Posterior vena cava (tissue), 2 donors: ENCODE measurements around the gene UBXN11. TPM values are rescaled to one million over a fixed set of nuclear protein-coding genes. Genes with fewer than 3 reads are reported as not detected.

Experiments used
- DNase-seq: peaks from one replicate; pipeline ENCODE4 v3.0.0-alpha.2; 2020; ENCODE audit warnings: low spot score
- intact Hi-C, 2 donors: fragments of 100-400 bp; cut with DNase I; formaldehyde crosslinking; loops; one replicate each; pipeline versions ENCODE4 v1.14.1 to v1.14.2; 2022 to 2023
- long read RNA-seq, 2 donors: library from polyadenylated mRNA; unstranded; transcript quantifications; one replicate each; pipeline ENCODE4 v2.0.0, GENCODE V29; 2020 to 2021
- total RNA-seq, 2 donors: library from RNA; stranded (reverse); fragmentation: NEBNext Ultra II Directional; extraction: Animal tissue kit (Norgen Biotek cat#: 25700); gene quantifications; one replicate each; pipeline ENCODE4 v1.2.1, GENCODE V29; 2021
- donor health status: DM: yes; HTN: yes; CAD: no.
- donor health status: DM: yes; HTN: yes; CAD: no.

The UBXN11 gene
- total RNA-seq: 10 to 100 TPM; 12.2 to 17.1 TPM
- long read RNA-seq, donor 1, partial matches to known transcripts: 4 of 15 reads
- long read RNA-seq, donor 1, other reads (novel, unspliced or antisense): 6 of 15 reads
- long read RNA-seq, donor 2, transcript UBXN11-202 (14 exons, 1,555 nt): major isoform, 8 of 47 reads
- long read RNA-seq, donor 2, partial matches to known transcripts: 5 of 47 reads
- long read RNA-seq, donor 2, other reads (novel, unspliced or antisense): 29 of 47 reads

- intact Hi-C loops: no loop called here
- DNase-seq: peak; percentile 96
Measured at GRCh38 chr1:26306290-26307229, at the start of gene UBXN11. TSS of gene UBXN11 (minus strand) at chr1:26306636. CDS start at chr1:26302883, 3,753 bp downstream.

- intact Hi-C loops: no loop called here
- DNase-seq: no peak
Measured at GRCh38 chr1:26356106-26356505, 49.7 kb upstream of the UBXN11 start.

GRCh38 chr1:26354972-26355371 lies 48.5 kb upstream of the UBXN11 start:
- intact Hi-C loops: no loop called here
- DNase-seq: no peak

GRCh38 chr1:26353976-26354820 lies 47.8 kb upstream of the UBXN11 start, which contains the start of gene CRYBG2:
TSS of gene CRYBG2 (minus strand) at chr1:26354130. CDS start at chr1:26346657, 7,473 bp downstream.
- intact Hi-C loops: no loop called here

GRCh38 chr1:26353210-26353859 lies 46.9 kb upstream of the UBXN11 start:
- intact Hi-C loops: no loop called here
- DNase-seq: no peak

More at GRCh38 chr1:26353976-26354820, 47.8 kb upstream of the UBXN11 start, which contains the start of gene CRYBG2:
- no peak for DNase-seq

- intact Hi-C loops: no loop called here
- DNase-seq: no peak
Measured at GRCh38 chr1:26352338-26352679, 45.9 kb upstream of the UBXN11 start.

- DNase-seq: no peak
- intact Hi-C loops: no loop called here
Measured at GRCh38 chr1:26351590-26352337, 45.3 kb upstream of the UBXN11 start.

- no peak for DNase-seq
- intact Hi-C loops: no loop called here
Measured at GRCh38 chr1:26350701-26351589, 44.5 kb upstream of the UBXN11 start.

- intact Hi-C loops: no loop called here
- DNase-seq: no peak
Measured at GRCh38 chr1:26350343-26350700, 43.9 kb upstream of the UBXN11 start.

- no peak for DNase-seq
- intact Hi-C loops: no loop called here
Measured at GRCh38 chr1:26349877-26350244, 43.4 kb upstream of the UBXN11 start.

GRCh38 chr1:26349188-26349876 lies 42.9 kb upstream of the UBXN11 start:
- intact Hi-C loops: no loop called here
- DNase-seq: no peak

- intact Hi-C loops: loop anchor here in 1 of 2 donors (1.0 kb wide), 1 partner anchor 14 kb away; no protein-coding TSS in a partner anchor
- DNase-seq: no peak
Measured at GRCh38 chr1:26346274-26347033, 40.0 kb upstream of the UBXN11 start.

- no peak for DNase-seq
- intact Hi-C loops: no loop called here
Measured at GRCh38 chr1:26345718-26346117, 39.3 kb upstream of the UBXN11 start.

- no peak for DNase-seq
- intact Hi-C loops: no loop called here
Measured at GRCh38 chr1:26344147-26344920, 37.9 kb upstream of the UBXN11 start.

GRCh38 chr1:26340047-26340481 lies 33.6 kb upstream of the UBXN11 start:
- no peak for DNase-seq
- intact Hi-C loops: no loop called here
